ENCODE measurements around the gene CEACAM1. TPM values are rescaled to one million over a fixed set of nuclear protein-coding genes. Genes with fewer than 3 reads are reported as not detected.
"Not testable (repeated sequence)": the region's sequence is repeated elsewhere in the genome, so short reads cannot be mapped to it uniquely, and the experiment has no call there.

The CEACAM1 gene
- total RNA-seq, 1 experiment from 2014 or later: 1.5 TPM

GRCh38 chr19:42501733-42502132 lies 26.5 kb downstream of the CEACAM1 start:
- H3K4me2 ChIP-seq (ENCODE audit: insufficient read depth, insufficient read length, low read length): no peak overlapping the region
- WGBS (ENCODE audit: extremely low coverage, insufficient read length, low lambda C conversion rate): no CpG with 5 or more reads among the region's 1 CpG
- H3K27me3 Mint-ChIP-seq (ENCODE audit: low read depth): peaks cover 1% of the 10 kb centered on the region; the same call in 1 of the 2 replicates
- H3K79me1 ChIP-seq (ENCODE audit: insufficient read depth, low read depth, low read length, poor library complexity, severe bottlenecking): no peaks in the 10 kb centered on the region
- H3K4me1 Mint-ChIP-seq: peaks cover 32 to 35% of the 10 kb centered on the region in 2 experiments
- no peaks in the 10 kb centered on the region for H3K27me3 ChIP-seq (ENCODE audit: insufficient read depth, low read length)
- no peaks in the 10 kb centered on the region for H4K20me1 ChIP-seq (ENCODE audit: control insufficient read depth, insufficient read depth, insufficient read length)
- no peak overlapping the region for H2BK12ac ChIP-seq (ENCODE audit: insufficient read length, low read depth, low read length)
- no peak overlapping the region for H2BK120ac ChIP-seq (ENCODE audit: low read depth, low read length, poor library complexity, severe bottlenecking)
- H3K27ac Mint-ChIP-seq: no peak overlapping the region
- no peak overlapping the region for H3K27ac ChIP-seq (ENCODE audit: insufficient read length, low read depth, low read length)
- no peak for DNase-seq
- H3K79me2 ChIP-seq (ENCODE audit: insufficient read depth, low read length): no peaks in the 10 kb centered on the region
- TF ChIP-seq CTCF (conservative IDR thresholded peaks at IDR 0.05): no peak
- H2BK5ac ChIP-seq (ENCODE audit: insufficient read length, low read length): no peak overlapping the region
- no peak overlapping the region for H3K56ac ChIP-seq (ENCODE audit: insufficient read length, low read depth, low read length)
- H3K36me3 Mint-ChIP-seq (ENCODE audit: insufficient read depth in 1 of 3, low read depth in 3 of 3): no peaks in the 10 kb centered on the region
- no peaks in the 10 kb centered on the region for H3K9me3 ChIP-seq (ENCODE audit: control insufficient read depth, low read depth, low read length)
- H4K91ac ChIP-seq (ENCODE audit: insufficient read length, low read depth, low read length): no peak overlapping the region
- H3K4me3 Mint-ChIP-seq: no peak overlapping the region
- H3K14ac ChIP-seq (ENCODE audit: insufficient read depth, low read length): no peak overlapping the region
- H4K5ac ChIP-seq (ENCODE audit: insufficient read length, low read depth, low read length): no peak overlapping the region
- H3K9ac ChIP-seq (ENCODE audit: extremely low read depth, insufficient read length, low read length): no peak overlapping the region
- H3K9me3 Mint-ChIP-seq: no peaks in the 10 kb centered on the region
- no peak overlapping the region for H2AK5ac ChIP-seq (ENCODE audit: insufficient read length, low read length)
- H3K4me1 ChIP-seq (ENCODE audit: insufficient read depth, low read length): 0 out of 2 replicates have a peak, but pooled peaks cover 4% of the 10 kb centered on the region
- no peak overlapping the region for H3K18ac ChIP-seq (ENCODE audit: insufficient read length, low read depth, low read length)
- no peak overlapping the region for H3K23ac ChIP-seq (ENCODE audit: insufficient read length, low read depth, low read length)
- H3K23me2 ChIP-seq (ENCODE audit: insufficient read length, low read depth, low read length, poor library complexity, severe bottlenecking): no peaks in the 10 kb centered on the region
- no peak overlapping the region for H2BK15ac ChIP-seq (ENCODE audit: low read depth, low read length)
- no peak overlapping the region for H3T11ph ChIP-seq (ENCODE audit: low read length)
- H2AFZ ChIP-seq (ENCODE audit: low read length): no peak overlapping the region
- H4K8ac ChIP-seq (replicated peaks; ENCODE audit: insufficient read length, low read depth, low read length): no peak overlapping the region
- H3K4ac ChIP-seq (ENCODE audit: low read depth, low read length): no peak overlapping the region
- no peak overlapping the region for H2BK20ac ChIP-seq (ENCODE audit: low read depth, low read length, poor library complexity, severe bottlenecking)

- H4K91ac ChIP-seq (ENCODE audit: insufficient read length, low read depth, low read length); H2BK5ac ChIP-seq (ENCODE audit: insufficient read length, low read length); H3K79me2 ChIP-seq (ENCODE audit: insufficient read depth, low read length); H3K9ac ChIP-seq (ENCODE audit: extremely low read depth, insufficient read length, low read length); H2AFZ ChIP-seq (ENCODE audit: low read length); H2BK12ac ChIP-seq (ENCODE audit: insufficient read length, low read depth, low read length); H3K36me3 Mint-ChIP-seq (ENCODE audit: insufficient read depth in 1 of 3, low read depth in 3 of 3); H3K27me3 ChIP-seq (ENCODE audit: insufficient read depth, low read length); H3K56ac ChIP-seq (ENCODE audit: insufficient read length, low read depth, low read length); H3K18ac ChIP-seq (ENCODE audit: insufficient read length, low read depth, low read length); H3K4ac ChIP-seq (ENCODE audit: low read depth, low read length); H3K23ac ChIP-seq (ENCODE audit: insufficient read length, low read depth, low read length); H2AK5ac ChIP-seq (ENCODE audit: insufficient read length, low read length); H4K8ac ChIP-seq (replicated peaks; ENCODE audit: insufficient read length, low read depth, low read length); H3K4me1 ChIP-seq (ENCODE audit: insufficient read depth, low read length); H4K5ac ChIP-seq (ENCODE audit: insufficient read length, low read depth, low read length); H3K79me1 ChIP-seq (ENCODE audit: insufficient read depth, low read depth, low read length, poor library complexity, severe bottlenecking); H2BK20ac ChIP-seq (ENCODE audit: low read depth, low read length, poor library complexity, severe bottlenecking); H3T11ph ChIP-seq (ENCODE audit: low read length); H2BK120ac ChIP-seq (ENCODE audit: low read depth, low read length, poor library complexity, severe bottlenecking); H3K9me3 Mint-ChIP-seq; H3K27me3 Mint-ChIP-seq (ENCODE audit: low read depth); H3K4me3 Mint-ChIP-seq; H2BK15ac ChIP-seq (ENCODE audit: low read depth, low read length); H3K9me3 ChIP-seq (ENCODE audit: control insufficient read depth, low read depth, low read length); DNase-seq; H3K23me2 ChIP-seq (ENCODE audit: insufficient read length, low read depth, low read length, poor library complexity, severe bottlenecking); H3K14ac ChIP-seq (ENCODE audit: insufficient read depth, low read length); H3K4me2 ChIP-seq (ENCODE audit: insufficient read depth, insufficient read length, low read length); H3K27ac Mint-ChIP-seq; H3K27ac ChIP-seq (ENCODE audit: insufficient read length, low read depth, low read length); H4K20me1 ChIP-seq (ENCODE audit: control insufficient read depth, insufficient read depth, insufficient read length): not testable (repeated sequence)
- peaks cover 32 to 36% of the 10 kb centered on the region in 2 experiments for H3K4me1 Mint-ChIP-seq
- WGBS (ENCODE audit: extremely low coverage, insufficient read length, low lambda C conversion rate): no CpG with 5 or more reads among the region's 3 CpGs
Measured at GRCh38 chr19:42501243-42501642, 27.0 kb downstream of the CEACAM1 start.
